Tibial artery (tissue), 4 donors: ENCODE results near the gene RCC1.
"Not testable (repeated sequence)": the region's sequence is repeated elsewhere in the genome, so short reads cannot be mapped to it uniquely, and the experiment has no call there.

Source experiments
- DNase-seq, 2 donors: peaks; one replicate each; pipeline ENCODE4 v3.0.0-alpha.2; 2019
- H3K27ac ChIP-seq, 2 donors: fragments of 200-600 bp; sonication (generic) in 1 of 2; 1 replicate in 1 of 2; 2 replicates in 1 of 2; pipeline ENCODE4 v1.5.1; 2018 to 2019; ENCODE audit warnings: mild to moderate bottlenecking in 1 of 2
- H3K27me3 ChIP-seq, 2 donors: fragments of 200-600 bp; sonication (generic) in 1 of 2; one replicate each; pipeline versions ENCODE4 v1.5.1 to v1.6.0; 2016 to 2019
- H3K36me3 ChIP-seq, 3 donors: fragments of 200-600 bp; sonication (generic) in 2 of 3; one replicate each; pipeline ENCODE4 v1.5.1; 2016 to 2019; ENCODE audit warnings: mild to moderate bottlenecking in 2 of 3
- H3K4me1 ChIP-seq, 4 donors: fragments of 200-600 bp; sonication (generic) in 2 of 4; 1 replicate in 3 of 4; 2 replicates in 1 of 4; pipeline ENCODE4 v1.5.1; 2016 to 2019
- H3K4me3 ChIP-seq, 2 donors: fragments of 200-600 bp; sonication (generic) in 1 of 2; 1 replicate in 1 of 2; 2 replicates in 1 of 2; pipeline ENCODE4 v1.5.1; 2018 to 2019; ENCODE audit warnings: mild to moderate bottlenecking in 2 of 2
- H3K9me3 ChIP-seq, 3 donors: fragments of 200-600 bp; sonication (generic) in 1 of 3; one replicate each; pipeline ENCODE4 v1.5.1; 2016 to 2019
- CTCF ChIP-seq, 2 experiments: fragments of 200-600 bp in 1 of 2; fragments of 450-650 bp in 1 of 2; IDR thresholded peaks; one replicate each; pipeline ENCODE4 v1.5.1; 2017 to 2019; ENCODE audit warnings: antibody characterized with exemption in 2 of 2, mild to moderate bottlenecking in 1 of 2, moderate library complexity in 1 of 2
- intact Hi-C: fragments of 100-400 bp; cut with DNase I; formaldehyde crosslinking; loops from one replicate; pipeline ENCODE4 v1.15.0; 2023; ENCODE audit warnings: low total_unique reads

RCC1 gene

GRCh38 chr1:28512058-28512611 is 6.3 kb downstream of the RCC1 start:
- H3K27me3 ChIP-seq = no peaks in the 10 kb centered on the region
- no peak for DNase-seq
- no peaks in the 10 kb centered on the region for H3K9me3 ChIP-seq
- no peak overlapping the region for H3K4me3 ChIP-seq
- no peak for TF ChIP-seq CTCF (IDR thresholded peaks at IDR 0.05)
- intact Hi-C loops = no loop called here
- H3K36me3 ChIP-seq = peaks cover 54 to 79% (median 76%) of the 10 kb centered on the region in 3 donors
- peaks cover 0 to 52% (median 37%) of the 10 kb centered on the region in 4 donors for H3K4me1 ChIP-seq
- no peak overlapping the region for H3K27ac ChIP-seq

- intact Hi-C loops, H3K27me3 ChIP-seq, H3K9me3 ChIP-seq, DNase-seq, H3K27ac ChIP-seq, H3K4me3 ChIP-seq: not testable (repeated sequence)
- H3K36me3 ChIP-seq = peaks cover 44 to 62% (median 61%) of the 10 kb centered on the region in 3 donors
- H3K4me1 ChIP-seq = peaks cover 0 to 44% (median 30%) of the 10 kb centered on the region in 4 donors
These were observed 8.6 kb downstream of the RCC1 start for GRCh38 chr1:28514445-28514933.

- H3K27ac ChIP-seq = peak overlapping the region in 1 of 2 donors; percentile 62
- H3K36me3 ChIP-seq = peaks cover 24 to 42% (median 41%) of the 10 kb centered on the region in 3 donors
- H3K4me1 ChIP-seq = peaks cover 0 to 26% (median 18%) of the 10 kb centered on the region in 4 donors
- intact Hi-C loops = loop anchor here (5.0 kb wide), 1 partner anchor 36 kb away; the partner anchor contains the start of gene TRNAU1AP
- no peak for TF ChIP-seq CTCF (IDR thresholded peaks at IDR 0.05)
- no peak for DNase-seq
- no peaks in the 10 kb centered on the region for H3K27me3 ChIP-seq
- H3K9me3 ChIP-seq = no peaks in the 10 kb centered on the region
- no peak overlapping the region for H3K4me3 ChIP-seq
These were observed 10.7 kb downstream of the RCC1 start for GRCh38 chr1:28516518-28516956.

- TF ChIP-seq CTCF (IDR thresholded peaks at IDR 0.05) = no peak
- Histone ChIP-seq H3K4me3 (peak overlapping the region; percentile 60 to 70), H3K27ac (peak overlapping the region; percentile 58 to 62), H3K36me3 (peaks cover 16 to 32% (median 31%) of the 10 kb centered on the region in 3 donors), H3K4me1 (peaks cover 0 to 18% (median 15%) of the 10 kb centered on the region in 4 donors), H3K27me3 (no peaks in the 10 kb centered on the region), H3K9me3 (no peaks in the 10 kb centered on the region)
- intact Hi-C loops = loop anchor here (5.0 kb wide), 1 partner anchor 35 kb away; the partner anchor contains the start of gene TRNAU1AP
- DNase-seq = no peak
These were observed 11.8 kb downstream of the RCC1 start for GRCh38 chr1:28517649-28517999.

- Histone ChIP-seq H3K4me1 (peaks cover 0 to 18% (median 15%) of the 10 kb centered on the region in 4 donors), H3K36me3 (peaks cover 12 to 27% (median 25%) of the 10 kb centered on the region in 3 donors), H3K9me3 (no peaks in the 10 kb centered on the region), H3K27me3 (no peaks in the 10 kb centered on the region), H3K27ac (peak overlapping the region; percentile 58 to 62), H3K4me3 (peak overlapping the region; percentile 60 to 70)
- peak; percentile 89 to 92 for DNase-seq
- intact Hi-C loops = loop anchor here (5.0 kb wide), 1 partner anchor 34 kb away; the partner anchor contains the start of gene TRNAU1AP
- peak; percentile 98 to 99 for TF ChIP-seq CTCF (IDR thresholded peaks at IDR 0.05)
These were observed 12.3 kb downstream of the RCC1 start for GRCh38 chr1:28518000-28518744.
